HCT116 (cell line): Measurements from ENCODE around the gene TRIM24. TPM values are rescaled to one million over a fixed set of nuclear protein-coding genes. Genes with fewer than 3 reads are reported as not detected.
"Not testable (repeated sequence)": the region's sequence is repeated elsewhere in the genome, so short reads cannot be mapped to it uniquely, and the experiment has no call there.

ENCODE experiments used
- ATAC-seq: fragments of 200-7000 bp; cut with Tn5 transposase; 2 replicates; pipeline ENCODE4 v1.9.1; 2020; ENCODE audit warnings: mild to moderate bottlenecking, moderate library complexity
- BruUV-seq: library from RNA; stranded (reverse); fragments of 400-500 nt; replicated peaks from 2 replicates; lab custom pipeline; 2021; lab: Mats Ljungman, UMichigan
- CTCF ChIA-PET: fragments of 300-600 bp; sonication (Branson Sonifier 250); formaldehyde crosslinking; loops from one replicate; lab custom pipeline; 2021; ENCODE audit warnings: antibody characterized with exemption; lab: Charles Lee
- POLR2A ChIA-PET: fragments of 300-600, 350-600 bp; sonication (Branson Sonifier 250); formaldehyde crosslinking; loops from one replicate; lab custom pipeline; 2021; ENCODE audit warnings: antibody characterized with exemption; lab: Charles Lee
- RAD21 ChIA-PET, 2 experiments: fragments of 300-600 bp; sonication (Branson Sonifier 250); formaldehyde crosslinking; loops; one replicate each; lab custom pipeline; 2023; ENCODE audit warnings: low total read pairs in 2 of 2; ENCODE audit not compliant: uncharacterized antibody in 2 of 2, unreplicated experiment in 2 of 2, low non-redundant PET in 1 of 2; lab: Charles Lee
- DNase-seq: peaks from one replicate; pipeline ENCODE4 v3.0.0-alpha.2; 2010; ENCODE audit warnings: low read depth, low spot score
- H2AFZ ChIP-seq: fragments of 200-600 bp; shearing (Covaris generic), sonication (generic); 2 replicates; pipeline ENCODE4 v1.6.1; 2017; ENCODE audit warnings: low read depth, mixed run types, mixed read lengths, antibody characterized with exemption, low read length; ENCODE audit not compliant: poor library complexity, severe bottlenecking
- H3K27ac ChIP-seq: 2 replicates; pipeline ENCODE4 v1.5.1; 2012; ENCODE audit warnings: low read depth, low read length
- H3K27me3 ChIP-seq: fragments of 200-600 bp; sonication (generic); 2 replicates; pipeline ENCODE4 v1.6.1; 2016; ENCODE audit warnings: mixed run types, low read length, mixed read lengths; ENCODE audit not compliant: insufficient read depth
- H3K36me3 ChIP-seq, 2 experiments: fragments of 200-500 bp in 1 of 2; fragments of 200-600 bp in 1 of 2; sonication (Bioruptor generic) in 1 of 2; sonication (generic) in 1 of 2; 2 replicates each; pipeline versions ENCODE4 v1.5.1 to v1.6.1; 2014 to 2016; ENCODE audit warnings: low read length in 2 of 2, inconsistent platforms in 1 of 2, mixed read lengths in 1 of 2, mixed run types in 1 of 2; ENCODE audit not compliant: insufficient read depth in 2 of 2, control insufficient read depth in 1 of 2
- H3K4me1 ChIP-seq, 2 experiments: fragments of 200-600 bp in 1 of 2; sonication (generic) in 1 of 2; 2 replicates each; pipeline versions ENCODE4 v1.5.1 to v1.6.1; 2012 to 2017; ENCODE audit warnings: low read length in 2 of 2, inconsistent platforms in 1 of 2, mild to moderate bottlenecking in 1 of 2, mixed read lengths in 1 of 2, mixed run types in 1 of 2, moderate library complexity in 1 of 2; ENCODE audit not compliant: insufficient read depth in 2 of 2, control insufficient read depth in 1 of 2
- H3K4me2 ChIP-seq: fragments of 200-600 bp; sonication (generic); 2 replicates; pipeline ENCODE4 v1.6.1; 2017; ENCODE audit warnings: mixed run types, low read length, mixed read lengths
- H3K4me3 ChIP-seq, 2 experiments: fragments of 200-600 bp in 1 of 2; sonication (generic) in 1 of 2; replicated peaks in 1 of 2; 2 replicates each; pipeline ENCODE4 v1.5.1; 2011 to 2016; ENCODE audit warnings: low read length in 2 of 2, control low read depth in 1 of 2, low read depth in 1 of 2, mild to moderate bottlenecking in 1 of 2, mixed read lengths in 1 of 2, mixed run types in 1 of 2
- H3K79me2 ChIP-seq: fragments of 200-600 bp; sonication (generic); 2 replicates; pipeline ENCODE4 v1.6.1; 2017; ENCODE audit warnings: mild to moderate bottlenecking, mixed run types, low read length, moderate library complexity, mixed read lengths; ENCODE audit not compliant: insufficient read depth
- H3K9ac ChIP-seq: fragments of 200-600 bp; sonication (generic); 2 replicates; pipeline ENCODE4 v1.6.1; 2016; ENCODE audit warnings: low read length, mixed read lengths
- H3K9me2 ChIP-seq: fragments of 200-600 bp; sonication (generic), shearing (Covaris generic); 2 replicates; pipeline ENCODE4 v1.6.1; 2017; ENCODE audit warnings: mixed run types, mild to moderate bottlenecking, moderate library complexity; ENCODE audit not compliant: insufficient read depth
- H3K9me3 ChIP-seq, 2 experiments: fragments of 200-500 bp in 1 of 2; fragments of 200-600 bp in 1 of 2; sonication (Bioruptor generic) in 1 of 2; sonication (generic) in 1 of 2; 2 replicates each; pipeline ENCODE4 v1.6.1; 2014 to 2017; ENCODE audit warnings: low read length in 2 of 2, mixed read lengths in 2 of 2, inconsistent platforms in 1 of 2, low read depth in 1 of 2, mild to moderate bottlenecking in 1 of 2, mixed run types in 1 of 2, moderate library complexity in 1 of 2; ENCODE audit not compliant: control insufficient read depth in 1 of 2, insufficient read depth in 1 of 2
- H4K20me1 ChIP-seq: fragments of 200-600 bp; sonication (generic), shearing (Covaris generic); 2 replicates; pipeline ENCODE4 v1.6.1; 2017; ENCODE audit warnings: mixed run types, mild to moderate bottlenecking, moderate library complexity; ENCODE audit not compliant: insufficient read depth
- JUND ChIP-seq: IDR thresholded peaks from 2 replicates; pipeline ENCODE4 v1.6.1; 2012
- SIN3A ChIP-seq: IDR thresholded peaks from 2 replicates; pipeline ENCODE4 v1.6.1; 2012; ENCODE audit warnings: low read depth
- TCF7L2 ChIP-seq: IDR thresholded peaks from 2 replicates; pipeline ENCODE4 v1.7.0; 2011; ENCODE audit warnings: borderline replicate concordance, inconsistent platforms; ENCODE audit not compliant: insufficient read depth, insufficient read length; ENCODE audit errors: extremely low read depth
- ZFX ChIP-seq: fragments of 450-650 bp; IDR thresholded peaks from 2 replicates; pipeline ENCODE4 v1.6.1; 2017
- intact Hi-C: fragments of 100-400 bp; cut with micrococcal nuclease; formaldehyde crosslinking; loops from 2 replicates; pipeline ENCODE4 v1.10.0; 2022
- total RNA-seq: library from RNA; stranded (reverse); gene quantifications from one replicate; pipeline ENCODE4 v1.2.1, GENCODE V29; 2021; ENCODE audit not compliant: unreplicated experiment

Gene TRIM24
- total RNA-seq, 1 experiment from 2014 or later: 12.8 TPM

DNA sequence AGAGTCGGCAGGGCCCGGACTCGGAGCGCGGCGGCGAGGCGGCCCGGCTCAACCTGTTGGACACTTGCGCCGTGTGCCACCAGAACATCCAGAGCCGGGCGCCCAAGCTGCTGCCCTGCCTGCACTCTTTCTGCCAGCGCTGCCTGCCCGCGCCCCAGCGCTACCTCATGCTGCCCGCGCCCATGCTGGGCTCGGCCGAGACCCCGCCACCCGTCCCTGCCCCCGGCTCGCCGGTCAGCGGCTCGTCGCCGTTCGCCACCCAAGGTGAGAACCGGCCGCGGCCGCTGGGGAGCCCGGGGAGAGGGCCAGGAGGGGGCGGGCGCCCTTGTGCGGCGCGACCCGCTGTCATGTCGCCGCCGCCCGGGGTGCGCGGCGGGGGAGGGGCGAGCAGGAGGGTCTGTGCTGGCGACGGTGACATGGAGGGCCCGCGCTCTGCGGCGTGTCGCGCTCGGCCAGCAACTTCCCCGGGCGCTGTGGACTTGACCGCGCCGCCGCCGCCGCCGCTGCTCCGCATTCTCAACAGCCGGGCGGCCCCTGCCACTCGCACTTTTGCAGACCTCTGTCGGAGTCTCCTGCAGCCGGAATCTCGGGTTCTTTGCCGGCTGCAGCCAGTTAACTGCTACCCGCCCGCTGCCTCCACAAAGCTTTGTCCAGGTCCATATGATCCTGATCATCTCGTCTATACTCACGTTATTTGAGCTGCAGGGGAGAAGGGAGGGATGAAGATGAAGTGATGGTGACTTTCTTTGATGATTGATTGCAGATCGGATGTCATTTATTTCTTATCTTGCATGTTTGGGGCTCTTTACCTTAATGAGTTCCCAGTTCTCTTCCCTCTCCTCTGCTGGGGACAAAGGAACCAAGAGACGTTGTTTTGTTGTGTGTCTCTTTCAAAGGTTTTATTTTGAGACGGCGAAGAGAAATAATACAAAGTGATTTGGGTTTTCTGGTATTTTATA is 869 bp downstream of the TRIM24 start:
- H3K9me3 ChIP-seq: no peaks in the 10 kb centered on the region
- intact Hi-C loops: no loop called here
- TF ChIP-seq SIN3A: peak; percentile 31; the same call in 1 of the 2 replicates
- peak; percentile 65; the same call in 1 of the 2 replicates for TF ChIP-seq ZFX
- no peak for TF ChIP-seq JUND
- TF ChIP-seq TCF7L2: peak; percentile 71
- TF ChIP-seq, all 23 proteins: peak for 3
- no peaks in the 10 kb centered on the region for H4K20me1 ChIP-seq
- CTCF ChIA-PET: interaction anchor here (1.4 kb wide), 1 partner anchor 12 kb away, joined by 7 read pairs; no protein-coding TSS in a partner anchor
- no TSS peak for BruUV-seq
- peak overlapping the region; percentile 84 for H3K27ac ChIP-seq
- H3K4me1 ChIP-seq: peaks cover 2 to 13% of the 10 kb centered on the region in 2 experiments; a peak in 3 of 4 replicates
- H3K9ac ChIP-seq: peak overlapping the region; percentile 76
- H3K27me3 ChIP-seq: no peaks in the 10 kb centered on the region
- H3K4me3 ChIP-seq: peak overlapping the region; percentile 67 to 74
- H3K36me3 ChIP-seq: no peaks in the 10 kb centered on the region
- DNase-seq (no peak), ATAC-seq (peak; percentile 34)
- no peaks in the 10 kb centered on the region for H3K9me2 ChIP-seq
- RAD21 ChIA-PET: no interaction called here
- H3K4me2 ChIP-seq: peak overlapping the region; percentile 78
- H2AFZ ChIP-seq: no peak overlapping the region
- H3K79me2 ChIP-seq: peaks cover 30% of the 10 kb centered on the region
- POLR2A ChIA-PET: no interaction called here

DNA sequence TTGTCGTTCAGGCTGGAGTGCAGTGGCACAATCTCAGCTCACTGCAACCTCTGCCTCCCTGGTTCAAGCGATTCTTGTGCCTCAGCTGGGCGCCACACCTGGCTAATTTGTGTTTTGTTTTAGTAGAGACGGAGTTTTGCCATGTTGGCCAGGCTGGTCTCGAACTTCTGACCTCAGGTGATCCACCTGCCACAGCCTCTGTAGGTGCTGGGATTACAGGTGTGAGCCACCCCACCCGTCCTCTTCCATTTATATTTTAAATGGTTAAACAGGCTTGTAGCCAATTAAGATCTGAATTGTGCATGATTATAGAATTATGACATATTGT is 3.2 kb downstream of the TRIM24 start:
- Histone ChIP-seq H3K4me1 (peaks cover 2 to 13% of the 10 kb centered on the region in 2 experiments; a peak in 3 of 4 replicates), H3K79me2 (peaks cover 38% of the 10 kb centered on the region)
- POLR2A ChIA-PET, CTCF ChIA-PET, H4K20me1 ChIP-seq, ATAC-seq, DNase-seq, H3K9me3 ChIP-seq, H3K4me2 ChIP-seq, H3K36me3 ChIP-seq, RAD21 ChIA-PET, H3K9me2 ChIP-seq, H2AFZ ChIP-seq, H3K4me3 ChIP-seq, intact Hi-C loops, H3K27ac ChIP-seq, H3K27me3 ChIP-seq, BruUV-seq, H3K9ac ChIP-seq: not testable (repeated sequence)
